K562 (cell line): Measurements from ENCODE around the gene RTL1. TPM values are rescaled to one million over a fixed set of nuclear protein-coding genes. Genes with fewer than 3 reads are reported as not detected.

Source experiments
- CTBP1 ChIP-seq: fragments of 450-650 bp; IDR thresholded peaks from 2 replicates; pipeline ENCODE4 v1.6.1; 2016; ENCODE audit warnings: borderline replicate concordance
- CTCFL ChIP-seq: IDR thresholded peaks from 2 replicates; pipeline ENCODE4 v1.6.1; 2011; ENCODE audit warnings: borderline replicate concordance, low read depth, mild to moderate bottlenecking, moderate library complexity, low read length; ENCODE audit not compliant: insufficient read depth, poor library complexity, severe bottlenecking
- GATAD2B ChIP-seq: fragments of 450-650 bp; IDR thresholded peaks from 2 replicates; pipeline ENCODE4 v1.6.1; 2017; ENCODE audit warnings: mild to moderate bottlenecking, borderline replicate concordance
- MECOM ChIP-seq: fragments of 250-450 bp; sonication (Bioruptor Pico); IDR thresholded peaks from 2 replicates; pipeline ENCODE4 v1.8.0; 2022; ENCODE audit warnings: inconsistent platforms
- MYBL2 ChIP-seq, 2 experiments: fragments of 450-650 bp in 1 of 2; sonication (generic) in 1 of 2; formaldehyde crosslinking in 1 of 2; IDR thresholded peaks; 2 replicates each; pipeline versions ENCODE4 v1.6.1 to v1.8.1; 2017 to 2022; ENCODE audit warnings: borderline replicate concordance in 1 of 2, inconsistent platforms in 1 of 2, low read depth in 1 of 2, mild to moderate bottlenecking in 1 of 2, missing genetic modification reagents in 1 of 2, moderate library complexity in 1 of 2
- NRF1 ChIP-seq, 2 experiments: fragments of 450-650 bp; IDR thresholded peaks in 1 of 2; conservative IDR thresholded peaks in 1 of 2; 2 replicates each; pipeline ENCODE4 v1.6.1; 2014; ENCODE audit warnings: mild to moderate bottlenecking in 2 of 2
- OTX1 ChIP-seq: fragments of 450-650 bp; formaldehyde crosslinking; IDR thresholded peaks from 2 replicates; pipeline ENCODE4 v1.4.0; 2022; ENCODE audit warnings: mild to moderate bottlenecking
- SLC30A9 ChIP-seq: fragments of 250-450 bp; sonication (Bioruptor Pico); IDR thresholded peaks from 2 replicates; pipeline ENCODE4 v1.8.0; 2022; ENCODE audit warnings: mild to moderate bottlenecking, moderate library complexity
- SP2 ChIP-seq: IDR thresholded peaks from 2 replicates; pipeline ENCODE4 v1.6.1; 2011; ENCODE audit warnings: mild to moderate bottlenecking, low read depth, low read length, moderate library complexity; ENCODE audit not compliant: poor library complexity, severe bottlenecking; ENCODE audit errors: extremely low read depth
- SRSF9 ChIP-seq: fragments of 200-400 bp; formaldehyde crosslinking; IDR thresholded peaks from 2 replicates; pipeline ENCODE4 v1.6.1; 2017; ENCODE audit warnings: low read depth, low read length, borderline replicate concordance
- ZNF263 ChIP-seq: sonication (generic); formaldehyde crosslinking; IDR thresholded peaks from 2 replicates; pipeline ENCODE4 v1.8.0; 2022; ENCODE audit warnings: mild to moderate bottlenecking, missing genetic modification reagents, borderline replicate concordance
- ZNF282 ChIP-seq: sonication (generic); formaldehyde crosslinking; IDR thresholded peaks from 2 replicates; pipeline ENCODE4 v1.8.1; 2023; ENCODE audit warnings: missing genetic modification reagents
- ZNF384 ChIP-seq: IDR thresholded peaks from 2 replicates; pipeline ENCODE4 v1.6.1; 2012; ENCODE audit warnings: low read depth, low read length, improper control_type of control experiment
- ZNF57 ChIP-seq: fragments of 450-650 bp; formaldehyde crosslinking; IDR thresholded peaks from 2 replicates; pipeline ENCODE4 v1.4.0; 2020; ENCODE audit warnings: mild to moderate bottlenecking, moderate library complexity
- ZNF830 ChIP-seq: fragments of 250-450 bp; sonication (Bioruptor Pico); IDR thresholded peaks from 2 replicates; pipeline ENCODE4 v1.5.0; 2021; ENCODE audit warnings: mild to moderate bottlenecking
- polyA plus RNA-seq, 8 experiments: library from polyadenylated mRNA; depleted of rRNA in 4 of 8; stranded (reverse) in 5 of 8; unstranded in 3 of 8; fragments of >200 nt; fragmentation: Nextera tagmentation in 2 of 8; fragmentation: Illumina TruSeq in 1 of 8; extraction: Ambion mirVana in 2 of 8; extraction: Trizol in 1 of 8; gene quantifications; 2 replicates each; pipeline versions ENCODE4 v1.2.1 to v1.2.3, GENCODE V29; 2011 to 2014; ENCODE audit warnings: inconsistent platforms in 1 of 8, missing spikeins in 1 of 8
- total RNA-seq, 7 experiments: library from RNA; depleted of rRNA in 6 of 7; stranded (reverse); fragments of >200 nt in 6 of 7; fragmentation: Illumina TruSeq in 2 of 7; extraction: Trizol in 2 of 7; gene quantifications; 2 replicates each; pipeline versions ENCODE4 v1.2.1 to v1.2.3, GENCODE V29; 2011 to 2021; ENCODE audit warnings: low replicate concordance in 1 of 7
- TF ChIP-seq, protein P1 (sequence below), 2 experiments: fragments of 450-650 bp; IDR thresholded peaks; 2 replicates each; pipeline ENCODE4 v1.6.1; 2016
- TF ChIP-seq, protein P2 (sequence below): fragments of 250-450 bp; sonication (Bioruptor Pico); IDR thresholded peaks from 2 replicates; pipeline ENCODE4 v1.8.0; 2021; ENCODE audit warnings: moderate library complexity, mild to moderate bottlenecking, inconsistent platforms
- TF ChIP-seq, protein P3 (sequence below), 3 experiments: fragments of 200-800 bp in 1 of 3; fragments of 250-450 bp in 1 of 3; fragments of 450-650 bp in 1 of 3; sonication (Bioruptor Pico) in 1 of 3; sonication (Bioruptor generic) in 1 of 3; formaldehyde crosslinking in 1 of 3; IDR thresholded peaks; 2 replicates each; pipeline versions ENCODE4 v1.6.1 to v1.8.0; 2016 to 2022; ENCODE audit warnings: mild to moderate bottlenecking in 2 of 3, missing genetic modification characterization in 2 of 3, missing compliant biosample characterization in 1 of 3, moderate library complexity in 1 of 3

The RTL1 gene
- total and polyA plus RNA-seq, 9 of the 15 experiments (the other 6 are each of a cell fraction or from before 2014, with no cell fraction given): not detected

DNA sequence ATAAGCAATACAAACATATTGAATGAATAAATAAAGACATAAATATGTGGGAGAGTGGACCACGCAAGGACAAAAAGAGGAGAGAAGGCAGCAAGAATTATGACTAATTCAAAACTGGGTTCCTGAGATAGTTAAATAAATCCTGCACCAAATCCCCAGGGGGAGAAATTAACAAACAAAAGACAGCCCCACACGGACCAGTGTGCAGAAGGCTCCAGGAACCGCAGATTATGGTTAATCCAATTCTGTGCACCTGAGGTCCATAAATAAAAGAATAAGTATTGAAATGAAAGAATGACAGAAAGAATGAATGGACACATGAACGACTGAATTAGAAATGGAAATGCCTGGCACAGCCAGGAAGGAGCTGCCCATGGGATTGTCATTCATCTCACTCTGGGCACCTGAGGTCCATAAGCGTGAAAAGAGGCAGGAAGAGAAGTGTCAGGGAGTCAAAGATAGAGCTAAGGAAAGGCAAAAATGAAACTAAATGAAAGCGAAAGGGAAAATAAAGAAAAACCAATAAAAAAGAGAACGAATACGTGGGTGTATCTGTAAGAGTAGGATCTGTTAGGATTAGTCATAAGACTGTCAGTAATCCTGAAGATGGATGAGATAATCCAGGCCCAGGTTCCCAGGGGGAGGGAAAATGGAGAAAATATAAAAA, 54.3 kb downstream of the RTL1 start (continued):
- TF ChIP-seq, protein P1, sequence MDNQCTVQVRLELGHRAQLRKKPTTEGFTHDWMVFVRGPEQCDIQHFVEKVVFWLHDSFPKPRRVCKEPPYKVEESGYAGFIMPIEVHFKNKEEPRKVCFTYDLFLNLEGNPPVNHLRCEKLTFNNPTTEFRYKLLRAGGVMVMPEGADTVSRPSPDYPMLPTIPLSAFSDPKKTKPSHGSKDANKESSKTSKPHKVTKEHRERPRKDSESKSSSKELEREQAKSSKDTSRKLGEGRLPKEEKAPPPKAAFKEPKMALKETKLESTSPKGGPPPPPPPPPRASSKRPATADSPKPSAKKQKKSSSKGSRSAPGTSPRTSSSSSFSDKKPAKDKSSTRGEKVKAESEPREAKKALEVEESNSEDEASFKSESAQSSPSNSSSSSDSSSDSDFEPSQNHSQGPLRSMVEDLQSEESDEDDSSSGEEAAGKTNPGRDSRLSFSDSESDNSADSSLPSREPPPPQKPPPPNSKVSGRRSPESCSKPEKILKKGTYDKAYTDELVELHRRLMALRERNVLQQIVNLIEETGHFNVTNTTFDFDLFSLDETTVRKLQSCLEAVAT (IDR thresholded peaks at IDR 0.05): no peak
- TF ChIP-seq MYBL2 (IDR thresholded peaks at IDR 0.05; ENCODE audit: low read depth): no peak
- no peak for TF ChIP-seq MYBL2 (CRISPR knock-in tag; IDR thresholded peaks at IDR 0.05; ENCODE audit: borderline replicate concordance)
- TF ChIP-seq SLC30A9 (CRISPR knock-in tag): no peak
- TF ChIP-seq, protein P2, sequence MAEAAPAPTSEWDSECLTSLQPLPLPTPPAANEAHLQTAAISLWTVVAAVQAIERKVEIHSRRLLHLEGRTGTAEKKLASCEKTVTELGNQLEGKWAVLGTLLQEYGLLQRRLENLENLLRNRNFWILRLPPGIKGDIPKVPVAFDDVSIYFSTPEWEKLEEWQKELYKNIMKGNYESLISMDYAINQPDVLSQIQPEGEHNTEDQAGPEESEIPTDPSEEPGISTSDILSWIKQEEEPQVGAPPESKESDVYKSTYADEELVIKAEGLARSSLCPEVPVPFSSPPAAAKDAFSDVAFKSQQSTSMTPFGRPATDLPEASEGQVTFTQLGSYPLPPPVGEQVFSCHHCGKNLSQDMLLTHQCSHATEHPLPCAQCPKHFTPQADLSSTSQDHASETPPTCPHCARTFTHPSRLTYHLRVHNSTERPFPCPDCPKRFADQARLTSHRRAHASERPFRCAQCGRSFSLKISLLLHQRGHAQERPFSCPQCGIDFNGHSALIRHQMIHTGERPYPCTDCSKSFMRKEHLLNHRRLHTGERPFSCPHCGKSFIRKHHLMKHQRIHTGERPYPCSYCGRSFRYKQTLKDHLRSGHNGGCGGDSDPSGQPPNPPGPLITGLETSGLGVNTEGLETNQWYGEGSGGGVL: no peak
- no peak for TF ChIP-seq GATAD2B
- no peak for TF ChIP-seq ZNF830 (CRISPR knock-in tag)
- TF ChIP-seq SRSF9: no peak
- TF ChIP-seq, protein P3, sequence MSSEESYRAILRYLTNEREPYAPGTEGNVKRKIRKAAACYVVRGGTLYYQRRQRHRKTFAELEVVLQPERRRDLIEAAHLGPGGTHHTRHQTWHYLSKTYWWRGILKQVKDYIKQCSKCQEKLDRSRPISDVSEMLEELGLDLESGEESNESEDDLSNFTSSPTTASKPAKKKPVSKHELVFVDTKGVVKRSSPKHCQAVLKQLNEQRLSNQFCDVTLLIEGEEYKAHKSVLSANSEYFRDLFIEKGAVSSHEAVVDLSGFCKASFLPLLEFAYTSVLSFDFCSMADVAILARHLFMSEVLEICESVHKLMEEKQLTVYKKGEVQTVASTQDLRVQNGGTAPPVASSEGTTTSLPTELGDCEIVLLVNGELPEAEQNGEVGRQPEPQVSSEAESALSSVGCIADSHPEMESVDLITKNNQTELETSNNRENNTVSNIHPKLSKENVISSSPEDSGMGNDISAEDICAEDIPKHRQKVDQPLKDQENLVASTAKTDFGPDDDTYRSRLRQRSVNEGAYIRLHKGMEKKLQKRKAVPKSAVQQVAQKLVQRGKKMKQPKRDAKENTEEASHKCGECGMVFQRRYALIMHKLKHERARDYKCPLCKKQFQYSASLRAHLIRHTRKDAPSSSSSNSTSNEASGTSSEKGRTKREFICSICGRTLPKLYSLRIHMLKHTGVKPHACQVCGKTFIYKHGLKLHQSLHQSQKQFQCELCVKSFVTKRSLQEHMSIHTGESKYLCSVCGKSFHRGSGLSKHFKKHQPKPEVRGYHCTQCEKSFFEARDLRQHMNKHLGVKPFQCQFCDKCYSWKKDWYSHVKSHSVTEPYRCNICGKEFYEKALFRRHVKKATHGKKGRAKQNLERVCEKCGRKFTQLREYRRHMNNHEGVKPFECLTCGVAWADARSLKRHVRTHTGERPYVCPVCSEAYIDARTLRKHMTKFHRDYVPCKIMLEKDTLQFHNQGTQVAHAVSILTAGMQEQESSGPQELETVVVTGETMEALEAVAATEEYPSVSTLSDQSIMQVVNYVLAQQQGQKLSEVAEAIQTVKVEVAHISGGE (CRISPR knock-in tag; IDR thresholded peaks at IDR 0.05): no peak
- TF ChIP-seq SP2: no peak
- TF ChIP-seq NRF1 (conservative IDR thresholded peaks at IDR 0.05 in 1 of 2, IDR thresholded peaks at IDR 0.05 in 1 of 2): no peak
- TF ChIP-seq OTX1: no peak
- TF ChIP-seq ZNF384: no peak
- no peak for TF ChIP-seq CTBP1
- no peak for TF ChIP-seq ZNF282 (CRISPR knock-in tag)
- TF ChIP-seq ZNF57: no peak
- TF ChIP-seq CTCFL: no peak
- no peak for TF ChIP-seq ZNF263 (CRISPR knock-in tag)
- TF ChIP-seq MECOM: no peak
